ENCODE data around the gene LGR5.

- TF ChIP-seq POLR2A (IDR thresholded peaks at IDR 0.05) (no peak), CTCF (IDR thresholded peaks at IDR 0.05) (no peak)
Measured at GRCh38 chr12:71461787-71462328, 22.3 kb downstream of the LGR5 start.

All from thyroid gland (tissue), 4 donors.